Measurements from ENCODE around the gene SLC16A12. TPM values are rescaled to one million over a fixed set of nuclear protein-coding genes. Genes with fewer than 3 reads are reported as not detected.
"Not testable (repeated sequence)": the region's sequence is repeated elsewhere in the genome, so short reads cannot be mapped to it uniquely, and the experiment has no call there.

SLC16A12 gene
- polyA plus RNA-seq, 4 donors: 29.8 to 35.4 (median 33.8) TPM

GRCh38 chr10:89398003-89398749 lies 137.2 kb downstream of the SLC16A12 start:
- no peak for DNase-seq (ENCODE audit: low read depth in 4 of 4, low spot score in 3 of 4)

- DNase-seq (ENCODE audit: low read depth in 4 of 4, low spot score in 3 of 4): no peak
Measured at GRCh38 chr10:89395141-89395540, 140.3 kb downstream of the SLC16A12 start.

GRCh38 chr10:89393898-89394297 lies 141.5 kb downstream of the SLC16A12 start:
- no peak for DNase-seq (ENCODE audit: low read depth in 4 of 4, low spot score in 3 of 4)

GRCh38 chr10:89392974-89393373 lies 142.4 kb downstream of the SLC16A12 start:
- DNase-seq (ENCODE audit: low read depth in 4 of 4, low spot score in 3 of 4): no peak

- DNase-seq (ENCODE audit: low read depth in 4 of 4, low spot score in 3 of 4): peak; percentile 52 to 83 (median 70)
Measured at GRCh38 chr10:89391907-89392756, 143.3 kb downstream of the SLC16A12 start, which contains the start of gene IFIT1. Gene IFIT1 (plus strand): TSS chr10:89392623. CDS start chr10:89392713, 90 bp downstream.

- not testable (repeated sequence) for DNase-seq (ENCODE audit: low read depth in 4 of 4, low spot score in 3 of 4)
Measured at GRCh38 chr10:89391226-89391576, 144.2 kb downstream of the SLC16A12 start.

GRCh38 chr10:89390476-89391225 lies 144.7 kb downstream of the SLC16A12 start:
- DNase-seq (ENCODE audit: low read depth in 4 of 4, low spot score in 3 of 4): no peak

GRCh38 chr10:89389254-89389653 lies 146.1 kb downstream of the SLC16A12 start:
- no peak for DNase-seq (ENCODE audit: low read depth in 4 of 4, low spot score in 3 of 4)

GRCh38 chr10:89388806-89389205 lies 146.6 kb downstream of the SLC16A12 start:
- no peak for DNase-seq (ENCODE audit: low read depth in 4 of 4, low spot score in 3 of 4)

GRCh38 chr10:89384474-89385340 lies 150.7 kb downstream of the SLC16A12 start:
- DNase-seq (ENCODE audit: low read depth in 4 of 4, low spot score in 3 of 4): no peak

GRCh38 chr10:89382757-89383156 lies 152.6 kb downstream of the SLC16A12 start:
- no peak for DNase-seq (ENCODE audit: low read depth in 4 of 4, low spot score in 3 of 4)

Other genes with a start within 250 kb of the SLC16A12 start
- 10 to 100 TPM in 2 of 4 donors, 1 to 10 TPM in 2; 7.5 to 10.9 (median 10.1) TPM for gene IFIT2, start 233.5 kb downstream of the SLC16A12 start, polyA plus RNA-seq (ENCODE audit: insufficient read length in 4 of 4)
- 10 to 100 TPM; 12.5 to 16.4 (median 15.8) TPM for gene IFIT3, start 207.6 kb downstream of the SLC16A12 start, polyA plus RNA-seq (ENCODE audit: insufficient read length in 4 of 4)
- gene IFIT1B, start 157.5 kb downstream of the SLC16A12 start, polyA plus RNA-seq (ENCODE audit: insufficient read length in 4 of 4): under 1 TPM in 3 of 4 donors, not detected in 1; 0.13 to 0.15 (median 0.14) TPM
- 10 to 100 TPM; 15.0 to 24.1 (median 19.7) TPM for gene IFIT1, start 143.0 kb downstream of the SLC16A12 start, polyA plus RNA-seq (ENCODE audit: insufficient read length in 4 of 4)
- gene IFIT5, start 121.0 kb downstream of the SLC16A12 start, polyA plus RNA-seq (ENCODE audit: insufficient read length in 4 of 4): 10 to 100 TPM; 13.4 to 24.8 (median 17.1) TPM
- gene PANK1, start 109.6 kb upstream of the SLC16A12 start, polyA plus RNA-seq (ENCODE audit: insufficient read length in 4 of 4): 10 to 100 TPM; 43.1 to 55.5 (median 50.8) TPM
- 10 to 100 TPM; 13.5 to 19.0 (median 18.0) TPM for gene KIF20B, start 166.0 kb upstream of the SLC16A12 start, polyA plus RNA-seq (ENCODE audit: insufficient read length in 4 of 4)

All from right renal pelvis (tissue), 4 donors.